Measurements from ENCODE around the gene KCMF1. TPM values are rescaled to one million over a fixed set of nuclear protein-coding genes. Genes with fewer than 3 reads are reported as not detected.
A peak's percentile ranks its signal among the peaks of the same experiment; 100 is the strongest.

Gene KCMF1
- total RNA-seq, 3 donors from 2014 or later = 73.0 to 95.2 (median 85.0) TPM

GRCh38 chr2:84927275-84927627 lies 43.7 kb upstream of the KCMF1 start:
- DNase-seq (no peak), ATAC-seq (no peak)
- no peaks in the 10 kb centered on the region for H3K9me3 ChIP-seq
- TF ChIP-seq, protein P1, sequence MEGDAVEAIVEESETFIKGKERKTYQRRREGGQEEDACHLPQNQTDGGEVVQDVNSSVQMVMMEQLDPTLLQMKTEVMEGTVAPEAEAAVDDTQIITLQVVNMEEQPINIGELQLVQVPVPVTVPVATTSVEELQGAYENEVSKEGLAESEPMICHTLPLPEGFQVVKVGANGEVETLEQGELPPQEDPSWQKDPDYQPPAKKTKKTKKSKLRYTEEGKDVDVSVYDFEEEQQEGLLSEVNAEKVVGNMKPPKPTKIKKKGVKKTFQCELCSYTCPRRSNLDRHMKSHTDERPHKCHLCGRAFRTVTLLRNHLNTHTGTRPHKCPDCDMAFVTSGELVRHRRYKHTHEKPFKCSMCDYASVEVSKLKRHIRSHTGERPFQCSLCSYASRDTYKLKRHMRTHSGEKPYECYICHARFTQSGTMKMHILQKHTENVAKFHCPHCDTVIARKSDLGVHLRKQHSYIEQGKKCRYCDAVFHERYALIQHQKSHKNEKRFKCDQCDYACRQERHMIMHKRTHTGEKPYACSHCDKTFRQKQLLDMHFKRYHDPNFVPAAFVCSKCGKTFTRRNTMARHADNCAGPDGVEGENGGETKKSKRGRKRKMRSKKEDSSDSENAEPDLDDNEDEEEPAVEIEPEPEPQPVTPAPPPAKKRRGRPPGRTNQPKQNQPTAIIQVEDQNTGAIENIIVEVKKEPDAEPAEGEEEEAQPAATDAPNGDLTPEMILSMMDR (IDR thresholded peaks at IDR 0.05) = no peak
- intact Hi-C loops (cut with DNase I, micrococcal nuclease) = loop anchor here in 1 of 2 donors (5.0 kb wide), 1 partner anchor 430 kb away; no protein-coding TSS in a partner anchor
- H3K4me1 ChIP-seq (ENCODE audit: low read depth) = peaks cover 30% of the 10 kb centered on the region
- no peaks in the 10 kb centered on the region for H3K36me3 ChIP-seq (ENCODE audit: low read depth)
- H3K4me3 ChIP-seq = no peak overlapping the region

DNA sequence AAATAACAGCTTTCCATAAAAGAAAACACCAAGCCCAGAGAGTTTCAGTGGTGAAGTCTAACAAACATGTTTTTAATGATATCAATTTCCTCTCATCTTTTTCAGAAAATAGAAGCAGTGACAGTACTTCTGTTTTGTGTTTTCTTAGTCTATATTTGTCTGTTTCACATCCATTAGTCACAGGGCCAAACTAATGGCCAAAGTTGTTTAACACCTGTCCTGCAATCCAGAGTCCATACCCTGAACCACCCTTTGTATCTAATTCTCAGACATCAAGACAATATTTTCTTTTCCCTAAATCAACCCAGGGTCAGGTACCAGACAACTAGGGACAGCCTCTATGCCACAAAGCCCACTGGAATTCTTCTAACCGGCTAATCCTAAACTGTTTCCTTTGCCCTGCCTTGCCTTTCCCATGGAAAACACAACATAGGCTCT lies 39.6 kb upstream of the KCMF1 start:
- intact Hi-C loops (cut with DNase I, micrococcal nuclease) = no loop called here
- H3K9me3 ChIP-seq = no peaks in the 10 kb centered on the region
- no peak for ATAC-seq
- DNase-seq = no peak
- H3K4me3 ChIP-seq = no peak overlapping the region
- peaks cover 3% of the 10 kb centered on the region for H3K4me1 ChIP-seq (ENCODE audit: low read depth)
- TF ChIP-seq, protein P1 (IDR thresholded peaks at IDR 0.05) = no peak
- no peaks in the 10 kb centered on the region for H3K36me3 ChIP-seq (ENCODE audit: low read depth)

DNA sequence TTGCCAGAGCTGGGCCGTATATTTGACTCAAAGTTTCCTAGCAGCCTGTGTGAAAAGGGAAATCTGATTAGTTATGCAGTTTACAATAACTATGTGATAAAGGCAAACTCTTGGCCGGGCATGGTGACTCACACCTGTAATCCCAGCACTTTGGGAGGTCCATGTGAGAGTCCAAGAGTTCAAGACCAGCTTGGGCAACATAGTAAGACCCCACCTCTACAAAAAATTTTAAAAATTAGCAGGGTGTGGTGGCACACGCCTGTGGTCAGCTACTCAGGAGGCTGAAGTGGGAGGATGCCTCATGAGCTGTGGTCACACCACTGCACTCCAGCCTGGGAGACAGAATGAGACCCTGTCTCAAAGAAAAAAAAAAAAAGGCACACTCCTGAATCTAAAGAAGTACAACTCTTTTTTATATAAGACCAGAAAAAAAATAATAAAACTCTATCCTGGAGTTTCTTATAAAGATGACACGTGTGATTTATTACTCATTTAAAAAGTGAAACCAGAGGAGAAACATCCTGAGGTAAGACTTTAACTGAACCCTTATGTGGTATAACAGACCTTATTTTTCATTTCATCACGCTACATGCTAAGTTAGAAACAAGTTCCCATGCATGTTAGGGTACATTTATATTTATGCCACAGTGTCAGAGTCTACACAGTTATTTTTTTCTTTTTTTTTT lies 32.6 kb upstream of the KCMF1 start:
- Histone ChIP-seq H3K36me3 (ENCODE audit: low read depth) (no peaks in the 10 kb centered on the region), H3K4me3 (no peak overlapping the region), H3K9me3 (no peaks in the 10 kb centered on the region), H3K4me1 (ENCODE audit: low read depth) (peaks cover 10% of the 10 kb centered on the region)
- ATAC-seq (peak; percentile 52), DNase-seq (no peak)
- intact Hi-C loops (cut with DNase I, micrococcal nuclease) = no loop called here
- TF ChIP-seq, protein P1 (IDR thresholded peaks at IDR 0.05) = no peak

GRCh38 chr2:84939426-84940087 lies 31.4 kb upstream of the KCMF1 start:
- Histone ChIP-seq H3K36me3 (ENCODE audit: low read depth) (no peaks in the 10 kb centered on the region), H3K4me1 (ENCODE audit: low read depth) (peaks cover 10% of the 10 kb centered on the region), H3K4me3 (no peak overlapping the region), H3K9me3 (no peaks in the 10 kb centered on the region)
- DNase-seq (peak; percentile 63 to 79 (median 76)), ATAC-seq (peak; percentile 90)
- TF ChIP-seq, protein P1 (IDR thresholded peaks at IDR 0.05) = no peak
- intact Hi-C loops (cut with DNase I, micrococcal nuclease) = no loop called here

GRCh38 chr2:84940088-84940470 lies 30.9 kb upstream of the KCMF1 start:
- intact Hi-C loops (cut with DNase I, micrococcal nuclease) = no loop called here
- peaks cover 10% of the 10 kb centered on the region for H3K4me1 ChIP-seq (ENCODE audit: low read depth)
- DNase-seq (no peak), ATAC-seq (no peak)
- H3K4me3 ChIP-seq = no peak overlapping the region
- TF ChIP-seq, protein P1 (IDR thresholded peaks at IDR 0.05) = no peak
- no peaks in the 10 kb centered on the region for H3K9me3 ChIP-seq
- H3K36me3 ChIP-seq (ENCODE audit: low read depth) = no peaks in the 10 kb centered on the region

Data from mucosa of descending colon (tissue), 3 donors.